Measurements from ENCODE around the gene ATP2B2.

ATP2B2 gene

DNA sequence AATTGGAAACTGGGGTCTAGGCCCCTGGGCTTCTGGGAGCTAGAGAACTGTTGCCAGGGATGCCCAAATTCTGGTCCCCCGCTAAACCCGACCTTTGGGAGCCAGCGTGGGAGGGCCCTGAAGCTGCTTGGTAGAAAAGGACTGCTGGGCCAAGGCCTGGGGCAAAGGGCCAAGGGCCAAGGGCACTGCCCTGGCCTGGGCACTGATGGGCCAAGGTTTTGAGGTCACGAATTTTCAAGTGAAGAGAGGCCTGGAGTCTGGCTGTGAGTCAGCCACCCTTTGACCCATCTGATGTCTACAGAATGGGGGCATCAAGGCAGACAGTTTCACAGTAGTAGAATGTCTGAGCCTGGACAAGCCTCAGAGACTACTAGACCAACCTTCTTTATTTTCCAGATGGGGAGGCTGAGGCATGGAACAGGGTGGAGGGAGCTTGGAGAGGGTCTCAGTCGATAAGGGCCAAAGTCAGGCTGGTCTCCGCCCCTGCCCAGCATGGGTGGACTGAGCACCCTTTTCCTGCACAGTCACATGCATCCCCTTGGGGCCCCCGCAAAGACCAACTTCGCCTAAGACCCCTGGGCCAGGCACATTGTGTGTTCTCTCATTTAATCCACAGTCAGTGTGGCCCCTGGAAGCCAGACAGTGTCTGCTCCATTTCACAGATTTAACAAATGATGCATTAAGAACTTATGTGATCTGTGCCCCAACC, 66.3 kb downstream of the ATP2B2 start:
- Histone ChIP-seq H3K4ac (ENCODE audit: low read length) (no peak overlapping the region), H2BK5ac (ENCODE audit: low read length) (no peak overlapping the region), H3K27ac (replicated peaks; ENCODE audit: low read length) (no peak overlapping the region), H3K36me3 (replicated peaks in 1 of 2; ENCODE audit: control insufficient read depth in 2 of 2, insufficient read depth in 2 of 2, low read length in 2 of 2) (no peaks in the 10 kb centered on the region), H3K18ac (ENCODE audit: low read length) (no peak overlapping the region), H3K4me3 (ENCODE audit: low read length in 2 of 2) (no peak overlapping the region), H3K14ac (ENCODE audit: low read length) (no peak overlapping the region), H3K4me2 (ENCODE audit: insufficient read depth, low read length, poor library complexity, severe bottlenecking) (no peak overlapping the region), H2AFZ (ENCODE audit: low read length) (no peak overlapping the region), H3K9me3 (replicated peaks in 1 of 2; ENCODE audit: control insufficient read depth in 2 of 2, insufficient read depth in 1 of 2, low read depth in 1 of 2, low read length in 2 of 2) (no peaks in the 10 kb centered on the region), H3K79me1 (ENCODE audit: low read depth, low read length) (no peaks in the 10 kb centered on the region), H4K91ac (ENCODE audit: low read depth, low read length, poor library complexity) (no peak overlapping the region), H3K4me1 (ENCODE audit: control insufficient read depth in 2 of 2, insufficient read depth in 1 of 2, low read depth in 1 of 2, low read length in 2 of 2) (no peaks in the 10 kb centered on the region), H2BK120ac (ENCODE audit: low read depth, low read length) (no peak overlapping the region), H2AK5ac (ENCODE audit: low read depth, low read length) (no peak overlapping the region), H3K23ac (ENCODE audit: low read depth, low read length, poor library complexity) (no peak overlapping the region), H3K27me3 (ENCODE audit: control insufficient read depth in 3 of 3, insufficient read depth in 3 of 3, low read depth in 1 of 3, low read length in 3 of 3) (peaks cover 0 to 13% (median 0%) of the 10 kb centered on the region in 3 experiments), H4K8ac (ENCODE audit: low read depth, low read length) (no peak overlapping the region), H2BK12ac (ENCODE audit: low read length) (no peak overlapping the region), H2BK15ac (ENCODE audit: low read length) (no peak overlapping the region), H3K9ac (ENCODE audit: low read depth, low read length, poor library complexity) (no peak overlapping the region)
- no peak for DNase-seq (ENCODE audit: low spot score)
- WGBS, 2 donors (ENCODE audit: extremely low coverage in 2 of 2, insufficient read length in 2 of 2, insufficient replicate concordance in 1 of 2): no CpG with 5 or more reads among the region's 8 CpGs

GRCh38 chr3:10437995-10438901, 67.1 kb downstream of the ATP2B2 start:
- Histone ChIP-seq H4K91ac (ENCODE audit: low read depth, low read length, poor library complexity) (no peak overlapping the region), H2BK5ac (ENCODE audit: low read length) (no peak overlapping the region), H3K27me3 (ENCODE audit: control insufficient read depth in 3 of 3, insufficient read depth in 3 of 3, low read depth in 1 of 3, low read length in 3 of 3) (peaks cover 0 to 13% (median 0%) of the 10 kb centered on the region in 3 experiments), H2AK5ac (ENCODE audit: low read depth, low read length) (no peak overlapping the region), H3K14ac (ENCODE audit: low read length) (no peak overlapping the region), H3K36me3 (replicated peaks in 1 of 2; ENCODE audit: control insufficient read depth in 2 of 2, insufficient read depth in 2 of 2, low read length in 2 of 2) (no peaks in the 10 kb centered on the region), H3K4me2 (ENCODE audit: insufficient read depth, low read length, poor library complexity, severe bottlenecking) (no peak overlapping the region), H3K9me3 (replicated peaks in 1 of 2; ENCODE audit: control insufficient read depth in 2 of 2, insufficient read depth in 1 of 2, low read depth in 1 of 2, low read length in 2 of 2) (no peaks in the 10 kb centered on the region), H3K27ac (replicated peaks; ENCODE audit: low read length) (no peak overlapping the region), H3K79me1 (ENCODE audit: low read depth, low read length) (no peaks in the 10 kb centered on the region), H4K8ac (ENCODE audit: low read depth, low read length) (no peak overlapping the region), H3K4ac (ENCODE audit: low read length) (no peak overlapping the region), H2BK12ac (ENCODE audit: low read length) (no peak overlapping the region), H3K18ac (ENCODE audit: low read length) (no peak overlapping the region), H2BK120ac (ENCODE audit: low read depth, low read length) (no peak overlapping the region), H2BK15ac (ENCODE audit: low read length) (no peak overlapping the region), H3K4me3 (ENCODE audit: low read length in 2 of 2) (no peak overlapping the region), H3K4me1 (ENCODE audit: control insufficient read depth in 2 of 2, insufficient read depth in 1 of 2, low read depth in 1 of 2, low read length in 2 of 2) (no peaks in the 10 kb centered on the region), H3K23ac (ENCODE audit: low read depth, low read length, poor library complexity) (no peak overlapping the region), H3K9ac (ENCODE audit: low read depth, low read length, poor library complexity) (no peak overlapping the region), H2AFZ (ENCODE audit: low read length) (no peak overlapping the region)
- WGBS, 2 donors (ENCODE audit: extremely low coverage in 2 of 2, insufficient read length in 2 of 2, insufficient replicate concordance in 1 of 2): no CpG with 5 or more reads among the region's 16 CpGs
- no peak for DNase-seq (ENCODE audit: low spot score)

DNA sequence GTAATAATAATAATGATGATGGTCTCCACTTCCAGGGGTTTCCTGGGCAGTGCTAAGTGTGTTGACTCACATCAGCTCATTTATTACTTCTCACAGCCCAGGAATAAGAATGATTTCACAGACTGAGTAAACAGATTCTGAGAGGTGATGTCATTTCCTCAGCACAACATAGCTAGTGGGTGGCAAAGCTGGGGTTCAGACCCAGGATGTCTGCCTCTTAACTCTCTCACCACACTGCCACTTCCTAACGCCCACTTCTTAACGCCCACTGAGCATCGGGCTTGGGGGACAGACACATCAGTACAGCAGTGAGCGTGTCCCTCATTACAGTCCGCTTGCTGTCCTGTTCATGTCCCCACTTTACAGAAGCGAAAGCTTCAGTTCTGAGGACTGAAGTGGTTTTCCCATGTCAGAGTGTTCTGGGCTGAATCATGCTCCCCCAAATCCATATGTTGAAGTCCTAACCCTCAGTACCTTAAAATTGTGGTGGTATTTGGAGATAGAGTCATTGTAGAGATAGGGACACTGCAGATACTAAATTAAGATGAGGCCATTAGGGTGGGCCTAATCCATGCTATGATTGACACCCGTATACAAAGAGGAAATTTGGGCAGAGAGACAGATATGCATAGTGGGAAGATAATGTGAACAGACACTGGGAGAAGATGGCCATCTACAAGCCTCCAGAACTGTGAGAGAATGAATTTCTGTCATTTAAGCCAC, 68.0 kb downstream of the ATP2B2 start:
- Histone ChIP-seq H3K18ac (ENCODE audit: low read length) (no peak overlapping the region), H2BK120ac (ENCODE audit: low read depth, low read length) (no peak overlapping the region), H3K14ac (ENCODE audit: low read length) (no peak overlapping the region), H3K27me3 (ENCODE audit: control insufficient read depth in 3 of 3, insufficient read depth in 3 of 3, low read depth in 1 of 3, low read length in 3 of 3) (peaks cover 0 to 13% (median 0%) of the 10 kb centered on the region in 3 experiments), H2BK5ac (ENCODE audit: low read length) (no peak overlapping the region), H3K9ac (ENCODE audit: low read depth, low read length, poor library complexity) (no peak overlapping the region), H2BK15ac (ENCODE audit: low read length) (no peak overlapping the region), H3K27ac (replicated peaks; ENCODE audit: low read length) (no peak overlapping the region), H4K8ac (ENCODE audit: low read depth, low read length) (no peak overlapping the region), H2AFZ (ENCODE audit: low read length) (no peak overlapping the region), H3K36me3 (replicated peaks in 1 of 2; ENCODE audit: control insufficient read depth in 2 of 2, insufficient read depth in 2 of 2, low read length in 2 of 2) (no peaks in the 10 kb centered on the region), H4K91ac (ENCODE audit: low read depth, low read length, poor library complexity) (no peak overlapping the region), H3K79me1 (ENCODE audit: low read depth, low read length) (no peaks in the 10 kb centered on the region), H3K23ac (ENCODE audit: low read depth, low read length, poor library complexity) (no peak overlapping the region), H2BK12ac (ENCODE audit: low read length) (no peak overlapping the region), H3K9me3 (replicated peaks in 1 of 2; ENCODE audit: control insufficient read depth in 2 of 2, insufficient read depth in 1 of 2, low read depth in 1 of 2, low read length in 2 of 2) (no peaks in the 10 kb centered on the region), H3K4me3 (ENCODE audit: low read length in 2 of 2) (no peak overlapping the region), H3K4ac (ENCODE audit: low read length) (no peak overlapping the region), H3K4me2 (ENCODE audit: insufficient read depth, low read length, poor library complexity, severe bottlenecking) (no peak overlapping the region), H2AK5ac (ENCODE audit: low read depth, low read length) (no peak overlapping the region), H3K4me1 (ENCODE audit: control insufficient read depth in 2 of 2, insufficient read depth in 1 of 2, low read depth in 1 of 2, low read length in 2 of 2) (no peaks in the 10 kb centered on the region)
- no peak for DNase-seq (ENCODE audit: low spot score)
- no CpG with 5 or more reads among the region's 7 CpGs for WGBS, 2 donors (ENCODE audit: extremely low coverage in 2 of 2, insufficient read length in 2 of 2, insufficient replicate concordance in 1 of 2)

DNA sequence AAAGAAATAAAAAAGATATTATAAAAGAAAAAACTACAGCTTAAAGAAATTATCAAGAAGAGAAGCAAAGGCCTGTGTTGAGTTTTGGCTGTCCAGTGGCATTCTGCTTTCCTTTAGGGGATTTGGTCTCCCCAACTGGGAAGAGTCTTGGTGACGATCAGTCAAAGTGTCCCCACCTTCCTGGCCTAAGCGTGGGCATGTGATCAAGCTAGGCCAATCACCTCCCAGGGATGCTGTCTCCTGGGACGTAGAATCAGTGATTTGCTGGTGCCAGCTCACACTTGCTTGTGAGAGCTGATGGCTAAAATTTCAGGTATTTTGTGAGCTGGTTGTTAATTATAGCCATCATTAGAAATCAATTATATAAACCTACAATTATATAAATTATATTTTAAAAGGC, 69.5 kb downstream of the ATP2B2 start:
- WGBS, 2 donors (ENCODE audit: extremely low coverage in 2 of 2, insufficient read length in 2 of 2, insufficient replicate concordance in 1 of 2): no CpG with 5 or more reads among the region's 3 CpGs
- Histone ChIP-seq H3K36me3 (replicated peaks in 1 of 2; ENCODE audit: control insufficient read depth in 2 of 2, insufficient read depth in 2 of 2, low read length in 2 of 2) (no peaks in the 10 kb centered on the region), H2BK12ac (ENCODE audit: low read length) (no peak overlapping the region)

More for the DNA sequence above, 69.5 kb downstream of the ATP2B2 start:
- no peaks in the 10 kb centered on the region for H3K79me1 ChIP-seq (ENCODE audit: low read depth, low read length)
- H3K4me3 ChIP-seq (ENCODE audit: low read length in 2 of 2): no peak overlapping the region
- no peak overlapping the region for H2BK120ac ChIP-seq (ENCODE audit: low read depth, low read length)
- no peak overlapping the region for H4K91ac ChIP-seq (ENCODE audit: low read depth, low read length, poor library complexity)
- no peaks in the 10 kb centered on the region for H3K9me3 ChIP-seq (replicated peaks in 1 of 2; ENCODE audit: control insufficient read depth in 2 of 2, insufficient read depth in 1 of 2, low read depth in 1 of 2, low read length in 2 of 2)
- H3K27ac ChIP-seq (replicated peaks; ENCODE audit: low read length): no peak overlapping the region
- no peak overlapping the region for H3K14ac ChIP-seq (ENCODE audit: low read length)
- H2AK5ac ChIP-seq (ENCODE audit: low read depth, low read length): no peak overlapping the region
- H3K18ac ChIP-seq (ENCODE audit: low read length): no peak overlapping the region
- H4K8ac ChIP-seq (ENCODE audit: low read depth, low read length): no peak overlapping the region
- no peak overlapping the region for H2AFZ ChIP-seq (ENCODE audit: low read length)
- H3K4me2 ChIP-seq (ENCODE audit: insufficient read depth, low read length, poor library complexity, severe bottlenecking): no peak overlapping the region
- no peak overlapping the region for H3K9ac ChIP-seq (ENCODE audit: low read depth, low read length, poor library complexity)
- no peak overlapping the region for H2BK5ac ChIP-seq (ENCODE audit: low read length)
- no peak overlapping the region for H2BK15ac ChIP-seq (ENCODE audit: low read length)
- H3K27me3 ChIP-seq (ENCODE audit: control insufficient read depth in 3 of 3, insufficient read depth in 3 of 3, low read depth in 1 of 3, low read length in 3 of 3): peaks cover 0 to 13% (median 0%) of the 10 kb centered on the region in 3 experiments
- no peak overlapping the region for H3K23ac ChIP-seq (ENCODE audit: low read depth, low read length, poor library complexity)
- no peaks in the 10 kb centered on the region for H3K4me1 ChIP-seq (ENCODE audit: control insufficient read depth in 2 of 2, insufficient read depth in 1 of 2, low read depth in 1 of 2, low read length in 2 of 2)
- no peak for DNase-seq (ENCODE audit: low spot score)
- no peak overlapping the region for H3K4ac ChIP-seq (ENCODE audit: low read length)
